GM12878 (cell line): ENCODE results near the gene MEF2D. TPM values are rescaled to one million over a fixed set of nuclear protein-coding genes. Genes with fewer than 3 reads are reported as not detected.

Source experiments
- BACH1 ChIP-seq: fragments of 450-650 bp; IDR thresholded peaks from 2 replicates; pipeline ENCODE4 v1.6.1; 2017; ENCODE audit warnings: mild to moderate bottlenecking, borderline replicate concordance
- BHLHE40 ChIP-seq, 2 experiments: fragments of 450-650 bp in 1 of 2; IDR thresholded peaks; 2 replicates each; pipeline ENCODE4 v1.6.1; 2011 to 2017; ENCODE audit warnings: low read depth in 2 of 2, borderline replicate concordance in 1 of 2, improper control_type of control experiment in 1 of 2, low read length in 1 of 2, mild to moderate bottlenecking in 1 of 2
- CREM ChIP-seq: IDR thresholded peaks from 2 replicates; pipeline ENCODE4 v1.6.1; 2014; ENCODE audit warnings: antibody characterized with exemption, low read depth
- IKZF1 ChIP-seq: fragments of 450-650 bp; conservative IDR thresholded peaks from 2 replicates; pipeline ENCODE4 v1.6.1; 2017; ENCODE audit warnings: antibody characterized with exemption, mild to moderate bottlenecking
- MXI1 ChIP-seq: fragments of 150-350 bp; IDR thresholded peaks from 2 replicates; pipeline ENCODE4 v1.6.1; 2011; ENCODE audit warnings: low read depth, mild to moderate bottlenecking, inconsistent platforms, low read length, improper control_type of control experiment
- NFYA ChIP-seq: IDR thresholded peaks from 2 replicates; pipeline ENCODE4 v1.6.1; 2011; ENCODE audit warnings: low read depth, mild to moderate bottlenecking, low read length, improper control_type of control experiment, borderline replicate concordance
- POU2F2 ChIP-seq: IDR thresholded peaks from 3 replicates; pipeline ENCODE4 v1.6.1; 2011; ENCODE audit warnings: low read depth, mild to moderate bottlenecking, low read length, borderline replicate concordance
- SREBF2 ChIP-seq: IDR thresholded peaks from 2 replicates; pipeline ENCODE4 v1.6.1; 2012; ENCODE audit warnings: mild to moderate bottlenecking, low read length
- TBL1XR1 ChIP-seq: IDR thresholded peaks from 2 replicates; pipeline ENCODE4 v1.6.1; 2012; ENCODE audit warnings: low read depth, low read length, improper control_type of control experiment
- ZNF207 ChIP-seq: fragments of 450-650 bp; IDR thresholded peaks from 2 replicates; pipeline ENCODE4 v1.6.1; 2014; ENCODE audit warnings: antibody characterized with exemption, mild to moderate bottlenecking, borderline replicate concordance
- ZNF384 ChIP-seq: IDR thresholded peaks from 2 replicates; pipeline ENCODE4 v1.6.1; 2012; ENCODE audit warnings: low read depth, mild to moderate bottlenecking, low read length, improper control_type of control experiment, borderline replicate concordance
- polyA plus RNA-seq, 11 experiments: library from polyadenylated mRNA; depleted of rRNA in 4 of 11; unstranded in 6 of 11; stranded (reverse) in 5 of 11; fragments of >200 nt; fragmentation: Nextera tagmentation in 4 of 11; fragmentation: Illumina TruSeq in 1 of 11; extraction: Ambion mirVana in 4 of 11; extraction: Trizol in 1 of 11; gene quantifications; 1 replicate in 1 of 11; 2 replicates in 10 of 11; pipeline versions ENCODE4 v1.2.1 to v1.2.3, GENCODE V29; 2011 to 2016; ENCODE audit warnings: inconsistent platforms in 2 of 11, missing spikeins in 2 of 11, low read depth in 1 of 11
- total RNA-seq, 4 experiments: library from RNA; depleted of rRNA in 3 of 4; stranded (reverse); fragments of >200 nt in 3 of 4; fragmentation: Illumina TruSeq in 1 of 4; extraction: Trizol in 1 of 4; gene quantifications; 2 replicates each; pipeline versions ENCODE4 v1.2.1 to v1.2.3, GENCODE V29; 2013 to 2021
- TF ChIP-seq, protein P1 (sequence below): fragments of 450-650 bp; IDR thresholded peaks from 2 replicates; pipeline ENCODE4 v1.6.1; 2017; ENCODE audit warnings: mild to moderate bottlenecking, moderate library complexity
- TF ChIP-seq, protein P2 (sequence below), 3 experiments: IDR thresholded peaks in 2 of 3; conservative IDR thresholded peaks in 1 of 3; 2 replicates each; pipeline ENCODE4 v1.5.1; 2011; ENCODE audit warnings: low read depth in 3 of 3, low read length in 3 of 3, mild to moderate bottlenecking in 3 of 3, control low read depth in 2 of 3, moderate library complexity in 2 of 3, inconsistent platforms in 1 of 3, mixed read lengths in 1 of 3; ENCODE audit not compliant: control insufficient read depth in 2 of 3, insufficient read depth in 1 of 3; ENCODE audit errors: extremely low read depth in 1 of 3
- TF ChIP-seq, protein P3 (sequence below): IDR thresholded peaks from 2 replicates; pipeline ENCODE4 v1.6.1; 2012; ENCODE audit warnings: low read depth, low read length, improper control_type of control experiment
- TF ChIP-seq, protein P4 (sequence below): fragments of 450-650 bp; IDR thresholded peaks from 2 replicates; pipeline ENCODE4 v1.6.1; 2018; ENCODE audit warnings: borderline replicate concordance, mild to moderate bottlenecking; ENCODE audit not compliant: partially characterized antibody

The MEF2D gene
- total and polyA plus RNA-seq, 10 of the 15 experiments (the other 5 are each of a cell fraction or from before 2014, with no cell fraction given) = 0.61 to 53.0 (median 15.2) TPM

DNA sequence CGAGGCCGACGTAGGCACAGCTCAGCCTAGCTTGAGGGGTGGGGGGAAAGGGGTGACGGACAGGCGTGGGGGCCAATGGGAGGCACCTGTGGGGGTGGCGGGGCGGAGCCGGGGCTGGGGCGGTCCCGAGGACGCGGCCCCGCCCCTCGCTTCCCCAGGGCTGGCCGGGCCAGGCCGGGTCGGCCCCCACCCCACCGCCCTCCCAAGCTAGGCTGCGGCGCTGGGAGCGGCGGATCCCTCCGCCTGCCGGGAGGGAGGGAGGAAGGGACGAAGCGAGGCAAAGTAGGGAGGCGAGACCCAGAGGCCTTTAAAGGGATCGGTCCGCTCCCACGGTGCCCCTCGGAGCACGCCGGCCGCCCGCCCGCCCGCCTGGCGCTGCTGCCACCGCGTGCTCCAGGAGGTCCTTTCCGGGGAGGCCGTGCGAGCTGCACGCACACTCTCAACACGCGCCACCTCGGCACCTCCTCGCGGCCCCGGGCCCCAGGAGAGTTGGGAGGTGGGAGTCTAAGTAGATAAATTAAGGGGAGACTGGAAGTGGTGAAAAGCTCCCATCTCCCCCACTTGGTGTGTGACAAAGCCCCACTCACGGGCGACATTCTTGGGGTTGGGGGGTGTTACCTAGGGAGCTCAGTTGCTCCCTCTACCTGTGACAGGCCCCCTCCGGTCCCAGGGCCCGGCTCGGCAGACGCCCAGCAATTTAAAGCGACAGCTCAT is 375 bp upstream of the MEF2D start (continued):
- TF ChIP-seq, protein P1, sequence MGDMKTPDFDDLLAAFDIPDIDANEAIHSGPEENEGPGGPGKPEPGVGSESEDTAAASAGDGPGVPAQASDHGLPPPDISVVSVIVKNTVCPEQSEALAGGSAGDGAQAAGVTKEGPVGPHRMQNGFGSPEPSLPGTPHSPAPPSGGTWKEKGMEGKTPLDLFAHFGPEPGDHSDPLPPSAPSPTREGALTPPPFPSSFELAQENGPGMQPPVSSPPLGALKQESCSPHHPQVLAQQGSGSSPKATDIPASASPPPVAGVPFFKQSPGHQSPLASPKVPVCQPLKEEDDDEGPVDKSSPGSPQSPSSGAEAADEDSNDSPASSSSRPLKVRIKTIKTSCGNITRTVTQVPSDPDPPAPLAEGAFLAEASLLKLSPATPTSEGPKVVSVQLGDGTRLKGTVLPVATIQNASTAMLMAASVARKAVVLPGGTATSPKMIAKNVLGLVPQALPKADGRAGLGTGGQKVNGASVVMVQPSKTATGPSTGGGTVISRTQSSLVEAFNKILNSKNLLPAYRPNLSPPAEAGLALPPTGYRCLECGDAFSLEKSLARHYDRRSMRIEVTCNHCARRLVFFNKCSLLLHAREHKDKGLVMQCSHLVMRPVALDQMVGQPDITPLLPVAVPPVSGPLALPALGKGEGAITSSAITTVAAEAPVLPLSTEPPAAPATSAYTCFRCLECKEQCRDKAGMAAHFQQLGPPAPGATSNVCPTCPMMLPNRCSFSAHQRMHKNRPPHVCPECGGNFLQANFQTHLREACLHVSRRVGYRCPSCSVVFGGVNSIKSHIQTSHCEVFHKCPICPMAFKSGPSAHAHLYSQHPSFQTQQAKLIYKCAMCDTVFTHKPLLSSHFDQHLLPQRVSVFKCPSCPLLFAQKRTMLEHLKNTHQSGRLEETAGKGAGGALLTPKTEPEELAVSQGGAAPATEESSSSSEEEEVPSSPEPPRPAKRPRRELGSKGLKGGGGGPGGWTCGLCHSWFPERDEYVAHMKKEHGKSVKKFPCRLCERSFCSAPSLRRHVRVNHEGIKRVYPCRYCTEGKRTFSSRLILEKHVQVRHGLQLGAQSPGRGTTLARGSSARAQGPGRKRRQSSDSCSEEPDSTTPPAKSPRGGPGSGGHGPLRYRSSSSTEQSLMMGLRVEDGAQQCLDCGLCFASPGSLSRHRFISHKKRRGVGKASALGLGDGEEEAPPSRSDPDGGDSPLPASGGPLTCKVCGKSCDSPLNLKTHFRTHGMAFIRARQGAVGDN = peak; percentile 87
- TF ChIP-seq, protein P2, sequence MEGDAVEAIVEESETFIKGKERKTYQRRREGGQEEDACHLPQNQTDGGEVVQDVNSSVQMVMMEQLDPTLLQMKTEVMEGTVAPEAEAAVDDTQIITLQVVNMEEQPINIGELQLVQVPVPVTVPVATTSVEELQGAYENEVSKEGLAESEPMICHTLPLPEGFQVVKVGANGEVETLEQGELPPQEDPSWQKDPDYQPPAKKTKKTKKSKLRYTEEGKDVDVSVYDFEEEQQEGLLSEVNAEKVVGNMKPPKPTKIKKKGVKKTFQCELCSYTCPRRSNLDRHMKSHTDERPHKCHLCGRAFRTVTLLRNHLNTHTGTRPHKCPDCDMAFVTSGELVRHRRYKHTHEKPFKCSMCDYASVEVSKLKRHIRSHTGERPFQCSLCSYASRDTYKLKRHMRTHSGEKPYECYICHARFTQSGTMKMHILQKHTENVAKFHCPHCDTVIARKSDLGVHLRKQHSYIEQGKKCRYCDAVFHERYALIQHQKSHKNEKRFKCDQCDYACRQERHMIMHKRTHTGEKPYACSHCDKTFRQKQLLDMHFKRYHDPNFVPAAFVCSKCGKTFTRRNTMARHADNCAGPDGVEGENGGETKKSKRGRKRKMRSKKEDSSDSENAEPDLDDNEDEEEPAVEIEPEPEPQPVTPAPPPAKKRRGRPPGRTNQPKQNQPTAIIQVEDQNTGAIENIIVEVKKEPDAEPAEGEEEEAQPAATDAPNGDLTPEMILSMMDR (IDR thresholded peaks at IDR 0.05 in 2 of 3, conservative IDR thresholded peaks at IDR 0.05 in 1 of 3; ENCODE audit: control insufficient read depth in 2 of 3, extremely low read depth in 1 of 3, insufficient read depth in 1 of 3, low read depth in 3 of 3, low read length in 3 of 3) = peak; percentile 57 to 71 (median 65)
- peak; percentile 94 for TF ChIP-seq ZNF207
- no peak for TF ChIP-seq ZNF384
- TF ChIP-seq, protein P3, sequence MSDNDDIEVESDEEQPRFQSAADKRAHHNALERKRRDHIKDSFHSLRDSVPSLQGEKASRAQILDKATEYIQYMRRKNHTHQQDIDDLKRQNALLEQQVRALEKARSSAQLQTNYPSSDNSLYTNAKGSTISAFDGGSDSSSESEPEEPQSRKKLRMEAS = peak; percentile 89
- TF ChIP-seq BHLHE40 (IDR thresholded peaks at IDR 0.05; ENCODE audit: borderline replicate concordance in 1 of 2, low read depth in 2 of 2, low read length in 1 of 2) = peak; percentile 56 to 90; a peak in 3 of 4 replicates
- peak; percentile 30; the same call in 1 of the 2 replicates for TF ChIP-seq CREM
- peak; percentile 80 for TF ChIP-seq MXI1
- TF ChIP-seq, protein P4, sequence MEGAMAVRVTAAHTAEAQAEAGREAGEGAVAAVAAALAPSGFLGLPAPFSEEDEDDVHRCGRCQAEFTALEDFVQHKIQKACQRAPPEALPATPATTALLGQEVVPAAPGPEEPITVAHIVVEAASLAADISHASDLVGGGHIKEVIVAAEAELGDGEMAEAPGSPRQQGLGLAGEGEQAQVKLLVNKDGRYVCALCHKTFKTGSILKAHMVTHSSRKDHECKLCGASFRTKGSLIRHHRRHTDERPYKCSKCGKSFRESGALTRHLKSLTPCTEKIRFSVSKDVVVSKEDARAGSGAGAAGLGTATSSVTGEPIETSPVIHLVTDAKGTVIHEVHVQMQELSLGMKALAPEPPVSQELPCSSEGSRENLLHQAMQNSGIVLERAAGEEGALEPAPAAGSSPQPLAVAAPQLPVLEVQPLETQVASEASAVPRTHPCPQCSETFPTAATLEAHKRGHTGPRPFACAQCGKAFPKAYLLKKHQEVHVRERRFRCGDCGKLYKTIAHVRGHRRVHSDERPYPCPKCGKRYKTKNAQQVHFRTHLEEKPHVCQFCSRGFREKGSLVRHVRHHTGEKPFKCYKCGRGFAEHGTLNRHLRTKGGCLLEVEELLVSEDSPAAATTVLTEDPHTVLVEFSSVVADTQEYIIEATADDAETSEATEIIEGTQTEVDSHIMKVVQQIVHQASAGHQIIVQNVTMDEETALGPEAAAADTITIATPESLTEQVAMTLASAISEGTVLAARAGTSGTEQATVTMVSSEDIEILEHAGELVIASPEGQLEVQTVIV = no peak
- no peak for TF ChIP-seq NFYA
- peak; percentile 79; the same call in 2 of the 3 replicates for TF ChIP-seq POU2F2
- TF ChIP-seq TBL1XR1 = no peak
- TF ChIP-seq BACH1 = peak; percentile 89
- TF ChIP-seq IKZF1 = peak; percentile 94
- TF ChIP-seq SREBF2 = no peak
